H9 (cell line): ENCODE data around the gene ABCC4. TPM values are rescaled to one million over a fixed set of nuclear protein-coding genes. Genes with fewer than 3 reads are reported as not detected.

Experiments used
- DNase-seq: peaks from one replicate; pipeline ENCODE4 v3.0.0-alpha.2; 2017
- H2AFZ ChIP-seq: one replicate; pipeline ENCODE4 v1.6.1; 2013; ENCODE audit warnings: mild to moderate bottlenecking, low read length, control low read depth, moderate library complexity
- H2AK5ac ChIP-seq: 2 replicates; pipeline ENCODE4 v1.6.1; 2013; ENCODE audit warnings: low read length, control low read depth, mixed read lengths; ENCODE audit not compliant: insufficient read length
- H2BK120ac ChIP-seq: one replicate; pipeline ENCODE4 v1.6.1; 2013; ENCODE audit warnings: low read depth, mild to moderate bottlenecking, low read length, control low read depth, inconsistent platforms; ENCODE audit not compliant: poor library complexity, severe bottlenecking
- H2BK12ac ChIP-seq: 2 replicates; pipeline ENCODE4 v1.6.1; 2013; ENCODE audit warnings: low read length, control low read depth, mixed read lengths, low read depth; ENCODE audit not compliant: insufficient read length
- H2BK15ac ChIP-seq: 2 replicates; pipeline ENCODE4 v1.6.1; 2013; ENCODE audit warnings: low read depth, low read length, control low read depth
- H2BK20ac ChIP-seq: one replicate; pipeline ENCODE4 v1.6.1; 2013; ENCODE audit warnings: low read depth, mild to moderate bottlenecking, low read length, control low read depth, inconsistent platforms; ENCODE audit not compliant: poor library complexity, severe bottlenecking
- H2BK5ac ChIP-seq: 2 replicates; pipeline ENCODE4 v1.6.1; 2013; ENCODE audit warnings: low read length, control low read depth, mixed read lengths; ENCODE audit not compliant: insufficient read length
- H3K14ac ChIP-seq: 2 replicates; pipeline ENCODE4 v1.6.1; 2013; ENCODE audit warnings: low read length, control low read depth; ENCODE audit not compliant: insufficient read depth
- H3K18ac ChIP-seq: 2 replicates; pipeline ENCODE4 v1.6.1; 2013; ENCODE audit warnings: low read depth, mild to moderate bottlenecking, mixed read lengths, low read length, control low read depth; ENCODE audit not compliant: insufficient read length
- H3K23ac ChIP-seq: 2 replicates; pipeline ENCODE4 v1.6.1; 2013; ENCODE audit warnings: low read length, control low read depth, mixed read lengths, low read depth; ENCODE audit not compliant: insufficient read length
- H3K23me2 ChIP-seq: 2 replicates; pipeline ENCODE4 v1.6.1; 2013; ENCODE audit warnings: low read depth, mild to moderate bottlenecking, mixed read lengths, low read length, control low read depth; ENCODE audit not compliant: insufficient read length, poor library complexity, severe bottlenecking
- H3K27ac ChIP-seq: 2 replicates; pipeline ENCODE4 v1.5.1; 2013; ENCODE audit warnings: low read length, control low read depth, mixed read lengths, low read depth; ENCODE audit not compliant: insufficient read length
- H3K27me3 ChIP-seq: 2 replicates; pipeline ENCODE4 v1.6.1; 2013; ENCODE audit warnings: low read length, control low read depth, inconsistent platforms; ENCODE audit not compliant: insufficient read depth
- H3K4ac ChIP-seq: 2 replicates; pipeline ENCODE4 v1.6.1; 2013; ENCODE audit warnings: low read depth, mild to moderate bottlenecking, control low read depth, inconsistent platforms, low read length, moderate library complexity
- H3K4me1 ChIP-seq: 2 replicates; pipeline ENCODE4 v1.6.1; 2013; ENCODE audit warnings: low read length, control low read depth, inconsistent platforms; ENCODE audit not compliant: insufficient read depth
- H3K4me2 ChIP-seq: 2 replicates; pipeline ENCODE4 v1.6.1; 2013; ENCODE audit warnings: low read length, control low read depth, mixed read lengths; ENCODE audit not compliant: insufficient read length, insufficient read depth
- H3K56ac ChIP-seq: 2 replicates; pipeline ENCODE4 v1.6.1; 2013; ENCODE audit warnings: low read depth, mild to moderate bottlenecking, mixed read lengths, low read length, control low read depth; ENCODE audit not compliant: insufficient read length
- H3K79me1 ChIP-seq: 2 replicates; pipeline ENCODE4 v1.6.1; 2013; ENCODE audit warnings: low read depth, mild to moderate bottlenecking, moderate library complexity, low read length, control low read depth, inconsistent platforms; ENCODE audit not compliant: insufficient read depth, poor library complexity, severe bottlenecking
- H3K79me2 ChIP-seq: 2 replicates; pipeline ENCODE4 v1.6.1; 2013; ENCODE audit warnings: low read length, control low read depth, inconsistent platforms; ENCODE audit not compliant: insufficient read depth
- H3K9ac ChIP-seq: 2 replicates; pipeline ENCODE4 v1.6.1; 2013; ENCODE audit warnings: low read length, control low read depth, mixed read lengths; ENCODE audit not compliant: insufficient read length; ENCODE audit errors: extremely low read depth
- H3K9me3 ChIP-seq: one replicate; pipeline ENCODE4 v1.6.1; 2013; ENCODE audit warnings: low read depth, low read length, inconsistent platforms; ENCODE audit not compliant: control insufficient read depth
- H3T11ph ChIP-seq: one replicate; pipeline ENCODE4 v1.6.1; 2013; ENCODE audit warnings: mild to moderate bottlenecking, low read length, control low read depth, inconsistent platforms
- H4K20me1 ChIP-seq: one replicate; pipeline ENCODE4 v1.6.1; 2013; ENCODE audit not compliant: control insufficient read depth, insufficient read length, insufficient read depth
- H4K5ac ChIP-seq: 2 replicates; pipeline ENCODE4 v1.6.1; 2013; ENCODE audit warnings: low read depth, mild to moderate bottlenecking, mixed read lengths, low read length, control low read depth; ENCODE audit not compliant: insufficient read length
- H4K8ac ChIP-seq: replicated peaks from 2 replicates; pipeline ENCODE4 v1.6.1; 2013; ENCODE audit warnings: low read length, control low read depth, mixed read lengths, low read depth; ENCODE audit not compliant: insufficient read length
- H4K91ac ChIP-seq: 2 replicates; pipeline ENCODE4 v1.6.1; 2013; ENCODE audit warnings: low read depth, mild to moderate bottlenecking, moderate library complexity, mixed read lengths, low read length, control low read depth; ENCODE audit not compliant: insufficient read length
- H3K27ac Mint-ChIP-seq, 3 experiments: 2 replicates in 2 of 3; 3 replicates in 1 of 3; pipeline ENCODE4 v1.8.0; 2020 to 2021; ENCODE audit warnings: mixed read lengths in 3 of 3, mild to moderate bottlenecking in 1 of 3, moderate library complexity in 1 of 3
- H3K27me3 Mint-ChIP-seq: 2 replicates; pipeline ENCODE4 v1.8.0; 2021; ENCODE audit warnings: low read depth, mild to moderate bottlenecking, moderate library complexity, mixed read lengths
- H3K36me3 Mint-ChIP-seq, 3 experiments: 2 replicates in 2 of 3; 3 replicates in 1 of 3; pipeline ENCODE4 v1.8.0; 2020 to 2021; ENCODE audit warnings: low read depth in 3 of 3, mixed read lengths in 3 of 3; ENCODE audit not compliant: insufficient read depth in 1 of 3
- H3K4me1 Mint-ChIP-seq, 2 experiments: 2 replicates each; pipeline ENCODE4 v1.8.0; 2020; ENCODE audit warnings: mixed read lengths in 2 of 2
- H3K4me3 Mint-ChIP-seq, 2 experiments: 2 replicates in 1 of 2; 3 replicates in 1 of 2; pipeline ENCODE4 v1.8.0; 2020 to 2021; ENCODE audit warnings: mild to moderate bottlenecking in 2 of 2, mixed read lengths in 2 of 2, moderate library complexity in 1 of 2
- H3K9me3 Mint-ChIP-seq, 2 experiments: 2 replicates in 1 of 2; 3 replicates in 1 of 2; pipeline ENCODE4 v1.8.0; 2020; ENCODE audit warnings: mild to moderate bottlenecking in 2 of 2, mixed read lengths in 2 of 2, moderate library complexity in 1 of 2
- WGBS: extraction: QIAGEN DNeasy Blood & Tissue Kit; methylation state at CpG from one replicate; pipeline ENCODE4 v1.1.7; 2013; ENCODE audit warnings: missing lambda C conversion rate, low lambda C conversion rate, mixed read lengths; ENCODE audit not compliant: insufficient read length; ENCODE audit errors: extremely low coverage; 5-methylcytosine and 5-hydroxymethylcytosine counted together
- total RNA-seq: library from RNA; stranded (reverse); gene quantifications from 2 replicates; pipeline ENCODE4 v1.2.1, GENCODE V29; 2021
- TF ChIP-seq, protein P1 (sequence below): fragments of 200-600 bp; sonication (generic); conservative IDR thresholded peaks from 3 replicates; pipeline ENCODE4 v1.8.0; 2021; ENCODE audit warnings: antibody characterized with exemption, mild to moderate bottlenecking

ABCC4 gene
- total RNA-seq, 1 experiment from 2014 or later: 5.9 TPM

DNA sequence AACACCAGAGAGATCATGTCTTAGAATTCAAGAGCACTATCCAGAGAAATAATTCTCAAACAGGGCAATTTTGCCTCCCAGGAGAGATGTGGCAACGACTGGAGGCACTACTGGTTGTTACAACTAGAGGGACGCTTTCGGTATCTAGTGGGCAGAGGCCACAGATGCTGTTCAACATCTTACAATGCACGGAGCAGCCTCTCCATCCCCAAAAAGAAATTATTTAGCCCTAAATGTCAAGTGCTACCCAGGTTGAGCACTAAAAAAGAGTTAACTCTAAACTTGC is 78.6 kb downstream of the ABCC4 start:
- H2BK12ac ChIP-seq: no peak overlapping the region
- H2AK5ac ChIP-seq: no peak overlapping the region
- no peak overlapping the region for H3K23ac ChIP-seq
- Mint-ChIP-seq H3K9me3 (no peaks in the 10 kb centered on the region), H3K4me1 (peaks cover 7 to 8% of the 10 kb centered on the region in 2 experiments), H3K27me3 (no peaks in the 10 kb centered on the region), H3K4me3 (no peak overlapping the region), H3K36me3 (no peaks in the 10 kb centered on the region), H3K27ac (no peak overlapping the region)
- WGBS: no CpG with 5 or more reads among the region's 4 CpGs
- H4K91ac ChIP-seq: no peak overlapping the region
- H3K4ac ChIP-seq: no peak overlapping the region
- H3K56ac ChIP-seq: no peak overlapping the region
- H4K8ac ChIP-seq: no peak overlapping the region
- no peak overlapping the region for H2AFZ ChIP-seq
- H3K9ac ChIP-seq: no peak overlapping the region
- H3K79me1 ChIP-seq: no peaks in the 10 kb centered on the region
- no peak overlapping the region for H3K18ac ChIP-seq
- H4K5ac ChIP-seq: no peak overlapping the region
- H3K9me3 ChIP-seq: no peaks in the 10 kb centered on the region
- H3K27me3 ChIP-seq: no peaks in the 10 kb centered on the region
- no peak overlapping the region for H3K27ac ChIP-seq
- no peak overlapping the region for H2BK5ac ChIP-seq
- H3K14ac ChIP-seq: no peak overlapping the region
- H2BK20ac ChIP-seq: no peak overlapping the region
- TF ChIP-seq, protein P1, sequence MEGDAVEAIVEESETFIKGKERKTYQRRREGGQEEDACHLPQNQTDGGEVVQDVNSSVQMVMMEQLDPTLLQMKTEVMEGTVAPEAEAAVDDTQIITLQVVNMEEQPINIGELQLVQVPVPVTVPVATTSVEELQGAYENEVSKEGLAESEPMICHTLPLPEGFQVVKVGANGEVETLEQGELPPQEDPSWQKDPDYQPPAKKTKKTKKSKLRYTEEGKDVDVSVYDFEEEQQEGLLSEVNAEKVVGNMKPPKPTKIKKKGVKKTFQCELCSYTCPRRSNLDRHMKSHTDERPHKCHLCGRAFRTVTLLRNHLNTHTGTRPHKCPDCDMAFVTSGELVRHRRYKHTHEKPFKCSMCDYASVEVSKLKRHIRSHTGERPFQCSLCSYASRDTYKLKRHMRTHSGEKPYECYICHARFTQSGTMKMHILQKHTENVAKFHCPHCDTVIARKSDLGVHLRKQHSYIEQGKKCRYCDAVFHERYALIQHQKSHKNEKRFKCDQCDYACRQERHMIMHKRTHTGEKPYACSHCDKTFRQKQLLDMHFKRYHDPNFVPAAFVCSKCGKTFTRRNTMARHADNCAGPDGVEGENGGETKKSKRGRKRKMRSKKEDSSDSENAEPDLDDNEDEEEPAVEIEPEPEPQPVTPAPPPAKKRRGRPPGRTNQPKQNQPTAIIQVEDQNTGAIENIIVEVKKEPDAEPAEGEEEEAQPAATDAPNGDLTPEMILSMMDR: peak; percentile 30; the same call in 1 of the 3 replicates
- no peaks in the 10 kb centered on the region for H3K23me2 ChIP-seq
- H4K20me1 ChIP-seq: no peaks in the 10 kb centered on the region
- no peak overlapping the region for H2BK120ac ChIP-seq
- no peak overlapping the region for H2BK15ac ChIP-seq
- no peak overlapping the region for H3T11ph ChIP-seq
- H3K4me2 ChIP-seq: no peak overlapping the region
- 0 out of 2 replicates have a peak, but pooled peaks cover 2% of the 10 kb centered on the region for H3K4me1 ChIP-seq
- no peaks in the 10 kb centered on the region for H3K79me2 ChIP-seq
- DNase-seq: no peak
